IMR-90 (cell line): ENCODE measurements around the gene CD28. TPM values are rescaled to one million over a fixed set of nuclear protein-coding genes. Genes with fewer than 3 reads are reported as not detected.
A peak's percentile ranks its signal among the peaks of the same experiment; 100 is the strongest.

Source experiments
- ATAC-seq: fragments of 200-7000 bp; cut with Tn5 transposase; 2 replicates; pipeline ENCODE4 v1.9.1; 2020; ENCODE audit warnings: low read depth, mild to moderate bottlenecking, moderate library complexity
- BruUV-seq: library from RNA; stranded (reverse); fragments of 400-500 nt; replicated peaks from 2 replicates; lab custom pipeline; 2021; lab: Mats Ljungman, UMichigan
- CTCF ChIA-PET: fragments of 300-600 bp; formaldehyde crosslinking; extraction: SDS; loops from one replicate; lab custom pipeline; 2021; ENCODE audit warnings: antibody characterized with exemption; lab: Yijun Ruan, JAX
- POLR2A ChIA-PET: fragments of 300-600 bp; sonication (Branson Sonifier 250); formaldehyde crosslinking; loops from one replicate; lab custom pipeline; 2022; ENCODE audit warnings: antibody characterized with exemption; ENCODE audit not compliant: unreplicated experiment; lab: Charles Lee
- DNase-seq: peaks from one replicate; pipeline ENCODE4 v3.0.0; 2013
- H2AFZ ChIP-seq: replicated peaks from 2 replicates; pipeline ENCODE3; 2013; ENCODE audit warnings: low read length, mild to moderate bottlenecking; ENCODE audit not compliant: poor library complexity
- H2AK5ac ChIP-seq: 2 replicates; pipeline ENCODE4 v1.6.1; 2013; ENCODE audit warnings: low read depth, low read length, inconsistent platforms
- H2AK9ac ChIP-seq: replicated peaks from 2 replicates; pipeline ENCODE3; 2013; ENCODE audit warnings: mild to moderate bottlenecking, low read depth, low read length, moderate library complexity; ENCODE audit not compliant: poor library complexity
- H2BK120ac ChIP-seq: 2 replicates; pipeline ENCODE4 v1.6.1; 2013; ENCODE audit warnings: low read depth, low read length, inconsistent platforms
- H2BK15ac ChIP-seq: 3 replicates; pipeline ENCODE4 v1.6.1; 2013; ENCODE audit warnings: low read depth, low read length, inconsistent platforms
- H2BK20ac ChIP-seq: 2 replicates; pipeline ENCODE4 v1.6.1; 2013; ENCODE audit warnings: low read depth, mild to moderate bottlenecking, inconsistent platforms, low read length, moderate library complexity
- H2BK5ac ChIP-seq: 2 replicates; pipeline ENCODE4 v1.6.1; 2013; ENCODE audit warnings: mild to moderate bottlenecking, low read depth, low read length, inconsistent platforms; ENCODE audit not compliant: poor library complexity, severe bottlenecking
- H3K14ac ChIP-seq: replicated peaks from 2 replicates; pipeline ENCODE4 v1.6.1; 2013; ENCODE audit warnings: low read depth, low read length, inconsistent platforms
- H3K18ac ChIP-seq: 2 replicates; pipeline ENCODE4 v1.6.1; 2013; ENCODE audit warnings: low read depth, low read length, control low read depth
- H3K23ac ChIP-seq: 2 replicates; pipeline ENCODE4 v1.6.1; 2013; ENCODE audit warnings: low read depth, low read length, inconsistent platforms
- H3K27ac ChIP-seq: 2 replicates; pipeline ENCODE4 v1.5.1; 2013; ENCODE audit warnings: mild to moderate bottlenecking, control low read depth, low read length; ENCODE audit not compliant: insufficient read depth
- H3K27me3 ChIP-seq: 2 replicates; pipeline ENCODE4 v1.6.1; 2013; ENCODE audit warnings: low read length; ENCODE audit not compliant: control insufficient read depth, insufficient read depth
- H3K36me3 ChIP-seq: 2 replicates; pipeline ENCODE4 v1.6.1; 2013; ENCODE audit warnings: low read length, mixed read lengths; ENCODE audit not compliant: control insufficient read depth, insufficient read depth
- H3K4ac ChIP-seq: 2 replicates; pipeline ENCODE4 v1.6.1; 2013; ENCODE audit warnings: low read depth, low read length, inconsistent platforms
- H3K4me1 ChIP-seq: 2 replicates; pipeline ENCODE4 v1.6.1; 2013; ENCODE audit warnings: low read length, mixed read lengths; ENCODE audit not compliant: control insufficient read depth, insufficient read depth
- H3K4me2 ChIP-seq: 2 replicates; pipeline ENCODE4 v1.6.1; 2013; ENCODE audit warnings: low read depth, mild to moderate bottlenecking, control low read depth, low read length, moderate library complexity
- H3K4me3 ChIP-seq: 2 replicates; pipeline ENCODE4 v1.5.1; 2013; ENCODE audit warnings: low read depth, mild to moderate bottlenecking, control low read depth, low read length, moderate library complexity; ENCODE audit not compliant: insufficient read depth
- H3K56ac ChIP-seq: 2 replicates; pipeline ENCODE4 v1.6.1; 2013; ENCODE audit warnings: low read length, inconsistent platforms; ENCODE audit not compliant: insufficient read depth; ENCODE audit errors: extremely low read depth
- H3K79me1 ChIP-seq, 2 experiments: 2 replicates each; pipeline ENCODE4 v1.6.1; 2013; ENCODE audit warnings: low read length in 2 of 2, inconsistent platforms in 1 of 2, low read depth in 1 of 2
- H3K9ac ChIP-seq: 2 replicates; pipeline ENCODE4 v1.6.1; 2013; ENCODE audit warnings: low read depth, low read length, control low read depth
- H3K9me1 ChIP-seq: 2 replicates; pipeline ENCODE4 v1.6.1; 2013; ENCODE audit warnings: low read length, inconsistent platforms; ENCODE audit not compliant: insufficient read depth
- H3K9me3 ChIP-seq: 2 replicates; pipeline ENCODE4 v1.6.1; 2013; ENCODE audit warnings: low read length; ENCODE audit not compliant: control insufficient read depth, insufficient read depth
- H4K20me1 ChIP-seq: 2 replicates; pipeline ENCODE4 v1.6.1; 2013; ENCODE audit warnings: low read length, inconsistent platforms; ENCODE audit not compliant: insufficient read depth
- H4K5ac ChIP-seq: 2 replicates; pipeline ENCODE4 v1.6.1; 2013; ENCODE audit warnings: mild to moderate bottlenecking, low read depth, low read length, control low read depth
- H4K8ac ChIP-seq, 2 experiments: 2 replicates each; pipeline ENCODE4 v1.6.1; 2013; ENCODE audit warnings: low read depth in 2 of 2, low read length in 2 of 2, control low read depth in 1 of 2, inconsistent platforms in 1 of 2
- H4K91ac ChIP-seq: 2 replicates; pipeline ENCODE4 v1.6.1; 2013; ENCODE audit warnings: low read depth, low read length, inconsistent platforms; ENCODE audit not compliant: insufficient read depth
- BHLHE40 ChIP-seq: fragments of 150-350 bp; IDR thresholded peaks from 2 replicates; pipeline ENCODE4 v1.6.1; 2016; ENCODE audit warnings: mild to moderate bottlenecking, low read depth, low read length
- CEBPB ChIP-seq: IDR thresholded peaks from 2 replicates; pipeline ENCODE4 v1.6.1; 2012; ENCODE audit warnings: low read depth, low read length, improper control_type of control experiment
- CHD1 ChIP-seq: IDR thresholded peaks from 2 replicates; pipeline ENCODE4 v1.6.1; 2012; ENCODE audit warnings: low read depth, low read length, improper control_type of control experiment
- CTCF ChIP-seq: conservative IDR thresholded peaks from 2 replicates; pipeline ENCODE4 v1.5.1; 2012; ENCODE audit warnings: mild to moderate bottlenecking, low read depth, low read length, improper control_type of control experiment
- FOS ChIP-seq: fragments of 150-350 bp; IDR thresholded peaks from 2 replicates; pipeline ENCODE4 v1.6.1; 2016; ENCODE audit warnings: low read depth, low read length
- MAFK ChIP-seq: IDR thresholded peaks from 2 replicates; pipeline ENCODE4 v1.6.1; 2012; ENCODE audit warnings: low read depth, low read length, improper control_type of control experiment
- MAZ ChIP-seq: IDR thresholded peaks from 2 replicates; pipeline ENCODE4 v1.6.1; 2012; ENCODE audit warnings: low read depth, mild to moderate bottlenecking, low read length, improper control_type of control experiment, moderate library complexity, borderline replicate concordance
- MXI1 ChIP-seq: IDR thresholded peaks from 2 replicates; pipeline ENCODE4 v1.6.1; 2012; ENCODE audit warnings: low read depth, mild to moderate bottlenecking, low read length, moderate library complexity, borderline replicate concordance
- NFE2L2 ChIP-seq: fragments of 150-350 bp; IDR thresholded peaks from 2 replicates; pipeline ENCODE4 v1.6.1; 2016; ENCODE audit warnings: low read depth, mild to moderate bottlenecking, low read length
- POLR2A ChIP-seq: IDR thresholded peaks from 2 replicates; pipeline ENCODE4 v1.6.1; 2012; ENCODE audit warnings: mild to moderate bottlenecking, low read depth, low read length
- RAD21 ChIP-seq: IDR thresholded peaks from 2 replicates; pipeline ENCODE4 v1.6.1; 2012; ENCODE audit warnings: low read length, improper control_type of control experiment
- RCOR1 ChIP-seq: IDR thresholded peaks from 2 replicates; pipeline ENCODE4 v1.6.1; 2012; ENCODE audit warnings: mild to moderate bottlenecking, low read length, improper control_type of control experiment; ENCODE audit not compliant: insufficient replicate concordance
- RFX5 ChIP-seq: IDR thresholded peaks from 2 replicates; pipeline ENCODE4 v1.8.0; 2012; ENCODE audit warnings: low read depth, mild to moderate bottlenecking, low read length, moderate library complexity
- SMC3 ChIP-seq: fragments of 150-350 bp; IDR thresholded peaks from 2 replicates; pipeline ENCODE4 v1.6.1; 2016; ENCODE audit warnings: low read depth, mild to moderate bottlenecking, antibody characterized with exemption, low read length, moderate library complexity
- WGBS, 2 experiments: methylation state at CpG; one replicate each; pipeline versions ENCODE4 v1.1.5 to v1.1.7; 2013; ENCODE audit warnings: missing lambda C conversion rate in 2 of 2; ENCODE audit not compliant: insufficient read length in 1 of 2; ENCODE audit errors: extremely low coverage in 2 of 2; 5-methylcytosine and 5-hydroxymethylcytosine counted together
- dilution Hi-C: fragments of 300-500 bp; cut with HindIII; formaldehyde crosslinking; loops from one replicate; pipeline ENCODE4 v1.14.3; 2018; ENCODE audit warnings: low sequenced_read_pairs; ENCODE audit not compliant: unreplicated experiment
- in situ Hi-C: fragments of 300-500 bp; cut with MboI; formaldehyde crosslinking; loops from 3 replicates; pipeline ENCODE4 v1.14.3; 2019; ENCODE audit warnings: low sequenced_read_pairs, inconsistent platforms, mixed read lengths
- intact Hi-C: fragments of 100-400 bp; cut with micrococcal nuclease; formaldehyde crosslinking; loops from 2 replicates; pipeline ENCODE4 v1.10.0; 2022
- polyA plus RNA-seq, 3 experiments: library from polyadenylated mRNA; depleted of rRNA; stranded (reverse); fragments of >200 nt; gene quantifications; 2 replicates each; pipeline ENCODE4 v1.2.3, GENCODE V29; 2012; ENCODE audit warnings: low replicate concordance in 1 of 3
- total RNA-seq: library from RNA; depleted of rRNA; stranded (reverse); fragments of >200 nt; gene quantifications from 2 replicates; pipeline ENCODE4 v1.2.3, GENCODE V29; 2012
- TF ChIP-seq, protein P1 (sequence below): fragments of 150-350 bp; IDR thresholded peaks from 2 replicates; pipeline ENCODE4 v1.6.1; 2017; ENCODE audit warnings: mild to moderate bottlenecking, antibody characterized with exemption, low read length, low read depth

Gene CD28
- total and polyA plus RNA-seq, 2 of the 4 experiments (the other 2 are of a cell fraction): not detected

GRCh38 chr2:203740871-203741281 lies 34.4 kb downstream of the CD28 start:
- Histone ChIP-seq H3K36me3 (no peaks in the 10 kb centered on the region), H3K4me2 (no peak overlapping the region; the same call in 1 of the 2 replicates), H3K14ac (0 out of 2 replicates have a peak overlapping the region, but pooled peaks have one; percentile 0), H2AFZ (no peak overlapping the region), H2BK5ac (no peak overlapping the region), H4K8ac (no peak overlapping the region), H3K4me1 (peaks cover 8% of the 10 kb centered on the region; the same call in 1 of the 2 replicates), H3K18ac (no peak overlapping the region), H4K20me1 (no peaks in the 10 kb centered on the region), H2BK15ac (no peak overlapping the region), H3K9me3 (0 out of 2 replicates have a peak, but pooled peaks cover 1% of the 10 kb centered on the region), H3K27ac (no peak overlapping the region), H3K9ac (no peak overlapping the region), H3K56ac (no peak overlapping the region), H4K91ac (no peak overlapping the region), H2BK20ac (no peak overlapping the region), H3K27me3 (no peaks in the 10 kb centered on the region), H3K4ac (no peak overlapping the region), H2AK5ac (no peak overlapping the region), H3K79me1 (no peaks in the 10 kb centered on the region), H2BK120ac (no peak overlapping the region), H4K5ac (no peak overlapping the region), H3K23ac (no peak overlapping the region), H3K4me3 (no peak overlapping the region), H2AK9ac (no peak overlapping the region), H3K9me1 (0 out of 2 replicates have a peak, but pooled peaks cover 4% of the 10 kb centered on the region)
- dilution Hi-C loops (no loop called here), intact Hi-C loops (no loop called here), in situ Hi-C loops (no loop called here)
- BruUV-seq: no TSS peak
- DNase-seq (peak; percentile 51), ATAC-seq (no peak)
- 20% methylated on average over 1 of the region's 2 CpGs; no CpG with 5 or more reads in 1 of the 2 experiments for WGBS, 2 experiments
- TF ChIP-seq MXI1 (no peak), MAFK (no peak), CTCF (no peak), CHD1 (no peak), BHLHE40 (no peak), SMC3 (no peak), FOS (no peak), RCOR1 (no peak), RFX5 (no peak), CEBPB (no peak), RAD21 (no peak), POLR2A (no peak), MAZ (no peak), NFE2L2 (no peak)
- TF ChIP-seq, protein P1, sequence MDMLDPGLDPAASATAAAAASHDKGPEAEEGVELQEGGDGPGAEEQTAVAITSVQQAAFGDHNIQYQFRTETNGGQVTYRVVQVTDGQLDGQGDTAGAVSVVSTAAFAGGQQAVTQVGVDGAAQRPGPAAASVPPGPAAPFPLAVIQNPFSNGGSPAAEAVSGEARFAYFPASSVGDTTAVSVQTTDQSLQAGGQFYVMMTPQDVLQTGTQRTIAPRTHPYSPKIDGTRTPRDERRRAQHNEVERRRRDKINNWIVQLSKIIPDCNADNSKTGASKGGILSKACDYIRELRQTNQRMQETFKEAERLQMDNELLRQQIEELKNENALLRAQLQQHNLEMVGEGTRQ: no peak
- CTCF ChIA-PET: interaction anchor here (1.1 kb wide), 1 partner anchor 18 kb away, joined by 4 read pairs; no protein-coding TSS in a partner anchor
- POLR2A ChIA-PET: no interaction called here
